HG03064 (cell line): ENCODE data around the gene TMEM47.

Experiments used
- ATAC-seq: cut with Tn5 transposase; IDR thresholded peaks from one replicate; pipeline ENCODE4 v1.9.1; 2021; ENCODE audit warnings: low read depth; ENCODE audit not compliant: unreplicated experiment

The TMEM47 gene

GRCh38 chrX:34656842-34657725 lies at the start of gene TMEM47:
TMEM47 (minus strand) TSS chrX:34657285; CDS start chrX:34657029, 256 bp downstream.
- no peak for ATAC-seq

- no peak for ATAC-seq
Observed at GRCh38 chrX:34687095-34687494, 30.0 kb upstream of the TMEM47 start.

- ATAC-seq: no peak
Observed at GRCh38 chrX:34659575-34659974, 2.5 kb upstream of the TMEM47 start.

GRCh38 chrX:34658326-34658725 lies 1.2 kb upstream of the TMEM47 start:
- ATAC-seq: no peak

- ATAC-seq: no peak
Observed at GRCh38 chrX:34657726-34658070, 613 bp upstream of the TMEM47 start.

- ATAC-seq: no peak
Observed at GRCh38 chrX:34656467-34656841, 631 bp downstream of the TMEM47 start.

GRCh38 chrX:34655501-34656455 lies 1.3 kb downstream of the TMEM47 start:
- ATAC-seq: no peak

- no peak for ATAC-seq
Observed at GRCh38 chrX:34654696-34655490, 2.2 kb downstream of the TMEM47 start.

- no peak for ATAC-seq
Observed at GRCh38 chrX:34653811-34654210, 3.3 kb downstream of the TMEM47 start.

GRCh38 chrX:34642849-34643248 lies 14.2 kb downstream of the TMEM47 start:
- ATAC-seq: no peak

- no peak for ATAC-seq
Observed at GRCh38 chrX:34638116-34638515, 19.0 kb downstream of the TMEM47 start.

GRCh38 chrX:34634349-34634748 lies 22.7 kb downstream of the TMEM47 start:
- no peak for ATAC-seq

- no peak for ATAC-seq
Observed at GRCh38 chrX:34632384-34632783, 24.7 kb downstream of the TMEM47 start.

- ATAC-seq: no peak
Observed at GRCh38 chrX:34631479-34632220, 25.4 kb downstream of the TMEM47 start.

- ATAC-seq: no peak
Observed at GRCh38 chrX:34629572-34629971, 27.5 kb downstream of the TMEM47 start.

GRCh38 chrX:34624416-34624815 lies 32.7 kb downstream of the TMEM47 start:
- ATAC-seq: no peak

GRCh38 chrX:34619920-34620319 lies 37.2 kb downstream of the TMEM47 start:
- ATAC-seq: no peak

GRCh38 chrX:34612036-34612435 lies 45.0 kb downstream of the TMEM47 start:
- no peak for ATAC-seq

- no peak for ATAC-seq
Observed at GRCh38 chrX:34598362-34598761, 58.7 kb downstream of the TMEM47 start.

- no peak for ATAC-seq
Observed at GRCh38 chrX:34586936-34587335, 70.1 kb downstream of the TMEM47 start.
